ENCODE results near the gene TGFB1I1. TPM values are rescaled to one million over a fixed set of nuclear protein-coding genes. Genes with fewer than 3 reads are reported as not detected.

TGFB1I1 gene
- total RNA-seq, 1 donor, result 121 TPM

DNA sequence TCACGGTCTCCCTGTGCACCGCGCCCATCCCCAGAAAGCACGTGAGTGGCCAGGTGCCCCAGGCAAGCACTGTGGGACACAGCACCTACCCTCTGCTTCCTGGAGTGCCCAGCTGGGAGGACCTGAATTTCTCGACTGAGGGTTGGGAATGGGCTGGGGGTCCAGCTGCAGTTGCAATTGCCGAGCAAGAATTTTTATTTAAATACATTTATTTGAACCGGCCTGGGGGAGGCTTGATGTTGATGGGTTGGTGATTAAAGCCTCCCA lies 17.3 kb downstream of the TGFB1I1 start:
- TF ChIP-seq, protein P1, sequence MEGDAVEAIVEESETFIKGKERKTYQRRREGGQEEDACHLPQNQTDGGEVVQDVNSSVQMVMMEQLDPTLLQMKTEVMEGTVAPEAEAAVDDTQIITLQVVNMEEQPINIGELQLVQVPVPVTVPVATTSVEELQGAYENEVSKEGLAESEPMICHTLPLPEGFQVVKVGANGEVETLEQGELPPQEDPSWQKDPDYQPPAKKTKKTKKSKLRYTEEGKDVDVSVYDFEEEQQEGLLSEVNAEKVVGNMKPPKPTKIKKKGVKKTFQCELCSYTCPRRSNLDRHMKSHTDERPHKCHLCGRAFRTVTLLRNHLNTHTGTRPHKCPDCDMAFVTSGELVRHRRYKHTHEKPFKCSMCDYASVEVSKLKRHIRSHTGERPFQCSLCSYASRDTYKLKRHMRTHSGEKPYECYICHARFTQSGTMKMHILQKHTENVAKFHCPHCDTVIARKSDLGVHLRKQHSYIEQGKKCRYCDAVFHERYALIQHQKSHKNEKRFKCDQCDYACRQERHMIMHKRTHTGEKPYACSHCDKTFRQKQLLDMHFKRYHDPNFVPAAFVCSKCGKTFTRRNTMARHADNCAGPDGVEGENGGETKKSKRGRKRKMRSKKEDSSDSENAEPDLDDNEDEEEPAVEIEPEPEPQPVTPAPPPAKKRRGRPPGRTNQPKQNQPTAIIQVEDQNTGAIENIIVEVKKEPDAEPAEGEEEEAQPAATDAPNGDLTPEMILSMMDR (IDR thresholded peaks at IDR 0.05; ENCODE audit: insufficient read depth, low read depth, low read length), result no peak
- H3K4me3 ChIP-seq (ENCODE audit: low read depth, low read length), result no peak overlapping the region
- DNase-seq (ENCODE audit: low read depth), result no peak

DNA sequence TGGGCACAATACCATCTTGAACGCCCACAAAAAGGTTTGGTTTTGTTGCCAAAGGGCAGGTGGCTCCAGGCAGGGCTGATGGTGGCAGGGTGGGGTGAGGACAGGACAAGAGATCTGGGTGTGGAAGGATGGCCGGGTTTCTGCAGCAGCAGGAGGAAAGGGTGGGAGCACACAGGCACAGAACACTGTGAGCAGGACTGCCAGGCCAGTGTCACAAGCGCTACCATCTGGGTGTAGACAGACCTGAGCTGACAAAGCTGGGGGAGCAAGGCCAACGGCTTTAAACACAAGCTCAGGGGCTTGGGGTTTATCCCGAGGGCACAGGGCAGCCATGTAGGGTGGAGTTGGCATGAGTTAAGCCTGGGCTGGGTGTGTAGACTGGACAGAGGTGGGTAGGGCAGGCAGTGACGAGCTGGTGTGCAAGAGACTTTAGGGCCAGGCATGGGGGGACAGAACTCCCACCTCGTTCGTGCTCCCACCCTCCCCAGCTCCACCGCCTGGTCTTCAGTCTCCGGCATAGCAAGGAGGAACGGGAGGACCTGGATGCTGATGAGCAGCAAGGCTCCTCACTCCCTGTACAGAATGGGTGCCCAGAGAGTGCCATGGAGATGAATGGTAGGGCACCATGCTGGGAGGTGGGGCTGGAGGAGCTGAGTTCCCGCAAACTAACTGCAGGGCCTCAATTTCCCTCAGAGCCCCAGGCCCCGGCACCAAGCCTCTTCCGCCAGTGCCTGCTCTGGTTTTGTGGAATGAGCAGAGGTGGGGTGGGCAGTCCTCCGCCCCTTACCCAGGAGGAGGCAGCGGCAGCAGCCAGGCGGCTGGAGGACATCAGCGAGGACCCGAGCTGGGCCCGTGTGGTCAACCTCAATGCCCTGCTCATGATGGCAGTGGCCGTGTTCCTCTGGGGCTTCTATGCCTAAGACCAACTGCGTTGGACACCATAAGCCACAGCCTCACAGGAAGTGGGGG lies 17.9 kb downstream of the TGFB1I1 start:
- TF ChIP-seq, protein P1 (IDR thresholded peaks at IDR 0.05; ENCODE audit: insufficient read depth, low read depth, low read length), result no peak
- DNase-seq (ENCODE audit: low read depth), result no peak
- H3K4me3 ChIP-seq (ENCODE audit: low read depth, low read length), result no peak overlapping the region

DNA sequence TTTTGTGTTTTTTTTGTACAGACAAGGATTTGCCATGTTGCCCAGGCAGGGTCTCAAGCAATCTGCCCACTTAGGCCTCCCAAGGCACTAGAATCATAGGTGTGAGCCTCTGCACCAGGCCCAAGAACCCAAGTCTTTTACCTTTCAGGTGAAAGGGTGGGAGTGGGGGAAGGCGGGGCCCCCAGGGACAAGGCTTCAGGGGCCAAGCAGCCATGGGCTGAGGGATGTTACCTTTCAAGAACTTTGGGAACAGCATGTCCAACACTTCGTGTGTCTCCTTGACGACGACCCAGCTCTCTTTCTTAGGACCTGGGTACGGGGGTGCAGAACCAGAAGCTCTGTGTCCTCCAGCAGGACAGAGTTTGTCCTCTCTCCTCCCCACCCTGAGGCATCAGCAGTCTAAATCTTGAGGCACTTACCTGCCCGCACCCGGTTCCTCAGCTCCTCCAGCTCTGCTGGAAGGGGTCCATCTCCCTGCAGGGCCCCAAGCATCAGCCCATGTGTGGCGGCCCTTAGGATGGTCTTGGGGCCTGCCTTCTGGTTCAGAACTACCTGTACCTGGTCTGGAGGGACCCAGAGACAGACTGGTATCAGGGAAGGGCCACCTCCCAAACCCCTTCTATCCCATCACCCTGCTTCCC lies 19.9 kb downstream of the TGFB1I1 start:
- TF ChIP-seq, protein P1 (IDR thresholded peaks at IDR 0.05; ENCODE audit: insufficient read depth, low read depth, low read length), result no peak
- no peak for DNase-seq (ENCODE audit: low read depth)
- no peak overlapping the region for H3K4me3 ChIP-seq (ENCODE audit: low read depth, low read length)

DNA sequence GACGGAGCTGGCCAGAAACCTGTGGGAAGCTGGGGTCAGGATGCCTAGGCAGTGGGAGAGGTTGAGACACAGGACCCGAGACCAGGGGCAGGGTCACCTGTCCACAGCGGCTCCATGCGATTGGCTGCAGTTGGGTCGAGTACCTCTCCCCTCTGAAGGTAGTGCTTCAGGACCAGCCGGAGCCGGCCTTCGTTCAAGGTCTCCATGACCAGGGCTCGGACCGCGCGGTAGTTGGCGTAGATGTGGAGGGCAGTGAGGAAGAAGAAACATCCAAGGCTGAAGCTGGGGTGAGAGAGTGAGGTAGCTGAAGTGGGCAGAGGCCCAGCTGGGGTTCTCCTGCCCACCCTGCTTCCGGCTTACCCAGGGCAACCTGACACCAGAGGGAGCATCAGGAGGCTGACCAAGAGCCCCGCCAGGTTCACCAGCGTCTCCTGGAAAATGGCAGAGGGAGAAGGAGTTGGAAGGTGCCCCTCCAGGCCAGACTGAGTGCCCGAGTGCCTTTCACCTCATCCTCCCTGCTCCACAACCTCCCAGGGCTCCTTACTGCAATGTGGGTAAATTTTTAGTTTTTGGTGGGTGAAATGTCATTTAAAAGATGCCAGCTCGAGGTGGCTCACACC lies 21.7 kb downstream of the TGFB1I1 start:
- DNase-seq (ENCODE audit: low read depth), result no peak
- TF ChIP-seq, protein P1 (IDR thresholded peaks at IDR 0.05; ENCODE audit: insufficient read depth, low read depth, low read length), result no peak
- H3K4me3 ChIP-seq (ENCODE audit: low read depth, low read length), result no peak overlapping the region

DNA sequence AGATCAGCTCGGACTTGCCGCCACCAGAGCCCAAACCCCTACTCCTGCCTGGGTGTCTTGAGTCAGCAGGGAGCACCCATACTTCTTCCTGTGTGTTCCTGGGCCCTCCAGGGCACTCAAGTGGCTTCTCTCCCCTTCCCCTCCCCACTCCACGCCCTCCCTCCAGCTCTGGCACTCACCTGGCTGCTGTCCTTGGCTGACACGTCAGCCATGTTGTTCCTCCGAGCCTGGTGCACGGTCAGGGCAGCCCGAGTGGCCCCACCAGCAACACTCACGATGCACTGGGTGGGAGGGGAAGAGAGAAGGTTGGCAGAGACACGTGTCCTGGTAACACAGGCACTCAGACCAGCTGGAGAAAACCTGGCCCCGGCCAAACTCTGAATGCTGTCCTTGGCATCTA lies 24.7 kb downstream of the TGFB1I1 start:
- DNase-seq (ENCODE audit: low read depth), result no peak
- TF ChIP-seq, protein P1 (IDR thresholded peaks at IDR 0.05; ENCODE audit: insufficient read depth, low read depth, low read length), result no peak
- no peak overlapping the region for H3K4me3 ChIP-seq (ENCODE audit: low read depth, low read length)

DNA sequence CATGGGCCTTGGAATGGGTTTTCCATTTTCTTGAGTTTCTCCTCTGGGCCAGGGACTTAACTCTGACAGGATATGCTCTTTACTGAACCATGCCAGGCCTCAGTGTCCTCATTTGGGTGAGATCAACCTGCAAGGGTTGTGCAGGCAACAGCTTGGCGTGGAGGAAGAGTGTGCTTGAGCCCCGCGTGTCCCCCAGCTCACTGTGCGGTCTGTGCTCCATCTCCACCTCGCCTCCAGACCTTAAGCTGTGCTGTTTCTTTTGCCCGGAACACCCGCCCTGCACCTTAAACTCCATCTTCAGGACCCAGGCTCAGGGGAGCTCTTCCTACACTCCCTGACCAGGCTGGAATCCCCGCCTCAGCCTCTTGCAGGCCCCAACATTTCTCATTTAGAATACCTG lies 26.5 kb downstream of the TGFB1I1 start:
- DNase-seq (ENCODE audit: low read depth), result no peak
- no peak overlapping the region for H3K4me3 ChIP-seq (ENCODE audit: low read depth, low read length)
- TF ChIP-seq, protein P1 (IDR thresholded peaks at IDR 0.05; ENCODE audit: insufficient read depth, low read depth, low read length), result no peak

Data from fibroblast of villous mesenchyme (primary cell).